Cortex of kidney (tissue), 1 donor: ENCODE data around the gene PRDM16.

Experiments
- DNase-seq: peaks from one replicate; lab custom pipeline; 2025; lab: John Stamatoyannopoulos, UW

Gene PRDM16

GRCh38 chr1:3124246-3124645 lies 55.2 kb downstream of the PRDM16 start:
- DNase-seq = no peak

GRCh38 chr1:3125078-3125477 lies 56.1 kb downstream of the PRDM16 start:
- no peak for DNase-seq

- no peak for DNase-seq
These were observed 56.8 kb downstream of the PRDM16 start for GRCh38 chr1:3125546-3126368.

- DNase-seq = no peak
These were observed 58.0 kb downstream of the PRDM16 start for GRCh38 chr1:3126756-3127678.

- no peak for DNase-seq
These were observed 58.7 kb downstream of the PRDM16 start for GRCh38 chr1:3127738-3128137.

- no peak for DNase-seq
These were observed 59.6 kb downstream of the PRDM16 start for GRCh38 chr1:3128431-3129132.

- no peak for DNase-seq
These were observed 60.1 kb downstream of the PRDM16 start for GRCh38 chr1:3129133-3129490.

GRCh38 chr1:3130268-3130667 lies 61.3 kb downstream of the PRDM16 start:
- DNase-seq = no peak

GRCh38 chr1:3132660-3133059 lies 63.7 kb downstream of the PRDM16 start:
- DNase-seq = no peak

GRCh38 chr1:3133686-3134085 lies 64.7 kb downstream of the PRDM16 start:
- DNase-seq = no peak

- no peak for DNase-seq
These were observed 65.5 kb downstream of the PRDM16 start for GRCh38 chr1:3134381-3135072.

GRCh38 chr1:3135073-3135702 lies 66.2 kb downstream of the PRDM16 start:
- no peak for DNase-seq

GRCh38 chr1:3135744-3136455 lies 66.9 kb downstream of the PRDM16 start:
- DNase-seq = no peak

- DNase-seq = no peak
These were observed 67.5 kb downstream of the PRDM16 start for GRCh38 chr1:3136532-3136931.

- no peak for DNase-seq
These were observed 68.4 kb downstream of the PRDM16 start for GRCh38 chr1:3137111-3138100.

- no peak for DNase-seq
These were observed 69.7 kb downstream of the PRDM16 start for GRCh38 chr1:3138623-3139151.

- no peak for DNase-seq
These were observed 70.4 kb downstream of the PRDM16 start for GRCh38 chr1:3139451-3139852.

GRCh38 chr1:3139871-3140361 lies 70.9 kb downstream of the PRDM16 start:
- no peak for DNase-seq

GRCh38 chr1:3140437-3140836 lies 71.4 kb downstream of the PRDM16 start:
- DNase-seq = no peak
